ENCODE measurements around the gene PRICKLE1.
"Not testable (repeated sequence)": the region's sequence is repeated elsewhere in the genome, so short reads cannot be mapped to it uniquely, and the experiment has no call there.

Gene PRICKLE1

DNA sequence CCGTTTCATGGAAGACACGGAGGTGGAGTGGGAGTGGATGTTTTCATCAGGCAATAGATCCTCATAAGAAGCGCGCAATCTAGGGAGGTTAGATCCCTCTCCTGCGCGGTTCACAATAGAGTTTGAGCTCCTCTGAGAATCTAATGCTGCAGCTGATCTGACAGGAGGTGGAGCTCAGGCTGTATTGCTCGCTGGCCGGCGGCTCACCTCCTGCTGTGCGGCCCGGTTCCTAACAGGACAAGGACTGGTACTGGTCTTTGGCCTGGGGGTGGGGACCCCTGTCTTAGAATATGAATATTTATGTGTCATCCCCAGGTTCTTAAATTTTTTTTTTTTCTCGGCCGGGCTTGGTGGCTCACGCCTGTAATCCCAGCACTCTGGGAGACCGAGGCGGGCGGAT, 36.7 kb downstream of the PRICKLE1 start:
- no peak for DNase-seq

DNA sequence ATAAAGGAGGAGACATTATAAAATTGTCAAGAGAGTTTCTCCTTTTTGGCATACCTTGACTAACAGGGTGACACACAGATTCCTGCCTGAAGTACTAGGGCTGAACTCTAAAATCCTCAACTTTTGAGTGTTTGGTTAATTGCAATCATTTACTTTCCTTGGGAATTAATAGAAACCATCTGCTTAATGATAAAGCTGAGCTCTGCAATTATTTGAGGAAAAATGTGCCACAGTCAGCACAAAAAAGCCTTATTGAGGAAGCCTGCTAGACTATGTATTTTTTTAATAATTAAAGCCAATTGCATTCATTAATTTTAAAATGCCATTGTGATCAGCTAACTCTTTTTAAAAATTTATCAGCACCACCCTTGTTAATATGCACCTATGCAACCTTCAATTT, 38.7 kb downstream of the PRICKLE1 start:
- no peak for DNase-seq

DNA sequence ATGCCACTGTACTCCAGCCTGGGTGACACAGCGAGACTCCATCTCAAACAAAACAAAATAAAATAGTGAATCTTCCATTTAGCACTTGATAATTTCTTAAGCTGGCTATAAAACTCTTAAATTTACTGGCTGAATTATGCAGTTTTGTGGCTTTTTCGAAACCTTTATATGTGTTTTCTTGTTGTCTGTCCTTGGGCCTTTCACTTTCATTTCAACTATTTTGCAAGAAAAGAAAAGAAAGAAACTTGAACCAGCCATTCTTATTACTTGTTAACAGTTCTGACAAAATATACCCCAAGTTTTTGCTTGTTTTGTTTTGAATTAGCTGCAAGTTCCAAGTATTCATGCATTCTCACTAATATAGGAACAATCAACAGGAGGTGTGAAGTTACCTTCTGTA, 42.8 kb downstream of the PRICKLE1 start:
- no peak for DNase-seq

DNA sequence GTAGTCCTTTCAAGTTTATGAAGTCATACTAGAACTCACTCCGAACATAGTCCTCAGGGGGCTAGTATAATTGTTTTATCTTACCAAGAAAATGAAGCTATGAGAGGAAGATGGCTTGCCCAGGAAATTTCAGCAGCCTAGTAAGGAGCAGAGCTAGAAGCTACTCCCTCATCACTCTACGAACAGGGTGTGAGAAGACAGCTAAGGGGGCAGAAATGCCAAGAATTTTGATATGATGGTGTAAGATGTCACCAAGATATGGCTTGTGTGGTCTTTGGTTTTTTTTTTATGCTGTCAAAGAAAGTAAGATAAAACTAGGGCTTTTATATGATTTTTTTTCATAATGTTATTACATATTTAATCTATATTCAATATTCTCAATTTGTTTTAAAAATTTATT, 47.6 kb downstream of the PRICKLE1 start:
- DNase-seq = no peak

DNA sequence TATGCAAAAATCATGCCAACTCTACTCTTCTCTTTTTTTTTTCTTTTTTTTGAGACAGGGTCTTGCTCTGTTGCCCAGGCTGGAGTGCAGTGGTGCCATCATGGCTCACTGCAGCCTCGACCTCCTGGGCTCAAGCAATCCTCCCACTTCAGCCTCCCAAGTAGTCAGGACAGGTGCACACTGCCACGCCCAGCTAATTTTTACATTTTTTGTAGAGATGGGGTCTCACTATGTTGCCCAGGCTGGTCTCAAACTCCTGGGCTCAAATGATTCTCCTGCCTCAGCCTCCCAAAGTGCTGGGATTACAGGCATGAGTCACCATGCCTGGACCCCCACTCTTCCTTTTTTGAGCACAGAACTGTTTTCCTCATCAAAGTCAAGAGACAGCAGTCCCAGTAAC, 48.2 kb downstream of the PRICKLE1 start:
- DNase-seq = not testable (repeated sequence)

DNA sequence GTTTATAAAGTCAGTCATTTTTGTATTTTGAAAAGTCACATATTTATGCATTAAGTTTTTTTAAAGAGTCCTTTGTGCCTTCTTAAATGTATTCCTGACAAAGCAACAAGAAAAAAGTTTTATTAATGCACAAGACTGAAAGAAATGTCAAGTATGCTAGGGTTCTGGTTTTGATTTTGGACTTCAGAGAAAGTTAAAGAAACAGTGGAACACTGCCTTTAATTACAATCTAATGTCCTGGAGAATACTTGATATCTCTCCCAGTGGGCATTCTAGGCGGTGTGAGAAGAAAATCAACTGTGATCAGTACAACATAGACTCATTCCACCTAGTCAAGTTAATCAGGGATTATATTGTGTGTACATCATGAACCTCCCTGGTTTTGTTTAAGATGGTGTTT, 49.9 kb downstream of the PRICKLE1 start:
- DNase-seq = no peak

DNA sequence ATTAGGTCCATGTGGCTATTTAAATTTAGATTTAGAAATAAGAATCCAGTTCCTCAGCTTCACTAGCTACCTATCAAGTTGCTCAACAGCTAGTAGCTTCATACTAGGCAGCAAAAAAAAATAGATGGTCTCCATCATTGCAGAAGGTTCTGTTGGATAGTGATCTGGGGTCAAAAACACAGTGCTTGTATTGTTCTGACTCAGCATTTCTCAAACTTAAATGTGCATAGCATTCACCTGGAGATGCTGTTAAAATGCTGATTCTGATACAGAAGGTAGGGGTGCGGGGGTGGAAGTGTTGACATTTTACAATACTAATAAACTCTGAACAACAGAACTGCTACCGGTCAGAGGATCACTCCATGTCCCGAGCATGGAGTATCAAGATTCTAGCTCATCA, 51.3 kb downstream of the PRICKLE1 start:
- no peak for DNase-seq

DNA sequence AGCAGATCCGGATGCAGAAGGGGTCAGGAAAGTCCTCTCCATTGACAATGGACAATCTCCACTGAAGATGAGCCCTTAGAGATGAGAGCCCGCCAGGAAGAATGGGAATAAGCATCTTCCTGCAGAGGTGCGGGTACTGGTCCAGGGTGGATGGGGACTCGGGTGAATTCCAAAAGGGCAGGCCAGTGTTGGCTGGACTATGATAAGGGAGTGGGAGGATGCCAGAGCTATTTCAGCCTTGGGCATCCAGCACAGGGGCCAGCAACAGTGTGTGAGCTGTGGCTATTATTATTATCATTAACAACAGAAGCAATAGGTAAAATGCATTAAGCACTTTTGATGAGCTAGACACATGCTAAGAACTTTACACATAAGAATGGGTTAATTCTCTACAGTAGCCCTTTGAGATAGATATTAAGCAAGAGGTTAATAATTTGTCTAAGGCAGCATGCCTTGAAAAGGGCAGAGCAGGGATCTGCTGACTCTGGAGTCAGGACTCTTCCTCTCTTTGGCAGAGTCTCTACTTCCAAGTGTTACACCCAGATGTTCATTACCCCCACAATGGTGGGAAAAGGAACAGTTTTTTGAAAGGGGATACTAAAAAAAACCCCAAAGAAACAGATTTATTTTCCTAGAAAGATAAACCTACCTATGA, 55.2 kb downstream of the PRICKLE1 start:
- DNase-seq = no peak

DNA sequence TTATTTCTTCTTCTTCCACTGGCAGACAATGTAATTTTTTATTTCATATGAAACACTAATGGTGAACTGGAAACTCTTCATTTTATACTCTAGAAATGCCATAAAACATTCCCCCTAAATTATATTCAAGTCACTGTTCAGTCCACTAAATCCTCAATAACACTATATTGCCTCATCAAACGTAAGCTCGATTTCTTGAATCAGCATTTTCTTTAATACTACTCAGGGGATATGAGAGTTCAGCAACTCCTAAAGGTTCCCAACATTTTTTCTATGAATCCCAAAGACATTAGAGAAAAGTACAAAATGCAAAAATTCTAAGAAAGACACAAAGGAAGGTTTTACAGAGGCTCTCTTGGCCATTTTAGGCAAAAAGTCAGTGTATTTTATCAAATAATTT, 59.3 kb downstream of the PRICKLE1 start:
- no peak for DNase-seq

DNA sequence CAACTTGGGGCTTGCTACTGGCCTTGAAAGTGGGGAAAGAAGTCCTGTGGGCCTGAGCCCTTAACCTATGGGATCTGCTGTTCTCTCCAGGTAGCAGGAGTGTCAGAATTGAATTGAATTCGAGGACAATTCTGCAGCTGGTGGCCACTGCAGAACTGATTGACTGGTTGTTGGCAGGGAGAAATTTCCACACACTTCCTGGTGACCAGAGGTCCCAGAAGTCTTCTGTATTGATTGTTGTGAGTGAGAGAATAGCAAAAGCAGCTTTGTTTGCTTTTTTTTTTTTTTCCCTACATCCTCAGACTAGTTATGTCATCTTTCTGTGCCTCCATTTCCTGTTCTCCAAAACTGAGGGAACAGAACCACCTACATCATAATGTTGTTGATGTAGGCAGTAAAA, 64.1 kb downstream of the PRICKLE1 start:
- no peak for DNase-seq

DNA sequence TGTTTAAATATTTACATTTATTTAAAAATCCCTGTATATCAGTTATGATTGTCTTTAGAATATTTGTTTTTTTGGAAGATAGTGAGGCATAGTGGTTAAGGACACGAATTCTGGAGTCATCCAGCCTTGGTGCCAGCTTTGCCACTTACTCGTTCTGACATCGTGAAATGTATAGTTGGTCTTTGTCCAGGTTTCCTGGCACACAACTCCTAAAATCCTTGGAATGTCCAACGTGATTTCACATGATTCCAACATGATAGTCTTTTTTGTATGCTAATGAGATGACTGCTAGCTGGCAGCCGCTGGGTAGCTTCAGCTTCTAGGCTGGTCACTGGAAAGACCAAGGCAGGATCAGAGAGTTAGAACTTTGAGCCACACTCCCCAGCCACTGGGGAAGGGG, 64.8 kb downstream of the PRICKLE1 start:
- no peak for DNase-seq

DNA sequence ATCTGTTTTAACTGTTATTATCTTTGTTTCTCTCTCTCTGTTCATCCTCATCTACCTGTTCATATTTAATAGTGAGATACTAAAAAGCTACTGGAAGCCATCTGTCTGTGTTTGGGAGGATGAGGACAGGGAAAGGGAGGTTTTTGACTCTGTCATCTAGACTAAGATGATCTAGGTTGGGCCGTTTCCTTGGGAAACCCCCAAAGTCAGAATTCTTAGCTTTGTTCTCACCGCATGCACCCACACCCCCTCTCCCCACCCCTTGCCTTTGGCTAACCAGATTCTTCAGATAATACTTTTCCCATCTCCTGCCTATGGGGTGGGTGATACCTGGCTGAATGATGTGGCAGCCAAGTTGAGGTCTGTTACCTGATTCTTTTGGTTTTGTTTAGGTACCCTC, 73.0 kb downstream of the PRICKLE1 start:
- no peak for DNase-seq

DNA sequence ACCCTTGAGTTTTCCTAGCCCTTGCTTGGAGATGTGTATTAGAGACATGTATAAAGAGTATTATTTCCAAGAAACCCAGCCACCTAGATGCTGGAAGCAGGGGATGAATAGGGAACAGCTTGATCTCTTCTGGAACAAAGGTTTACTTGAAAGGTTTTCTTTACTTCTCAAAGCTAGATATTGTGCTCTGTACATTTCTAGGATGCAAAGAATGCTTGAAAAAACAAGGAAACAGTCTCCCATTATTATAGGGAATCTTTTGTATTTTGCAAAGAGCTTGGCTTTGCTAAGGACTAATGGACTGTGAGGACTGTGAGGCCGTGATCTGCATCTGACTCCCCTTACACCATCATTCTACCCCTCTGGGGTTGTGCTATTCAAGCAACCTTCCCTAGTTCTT, 77.9 kb downstream of the PRICKLE1 start:
- no peak for DNase-seq

DNA sequence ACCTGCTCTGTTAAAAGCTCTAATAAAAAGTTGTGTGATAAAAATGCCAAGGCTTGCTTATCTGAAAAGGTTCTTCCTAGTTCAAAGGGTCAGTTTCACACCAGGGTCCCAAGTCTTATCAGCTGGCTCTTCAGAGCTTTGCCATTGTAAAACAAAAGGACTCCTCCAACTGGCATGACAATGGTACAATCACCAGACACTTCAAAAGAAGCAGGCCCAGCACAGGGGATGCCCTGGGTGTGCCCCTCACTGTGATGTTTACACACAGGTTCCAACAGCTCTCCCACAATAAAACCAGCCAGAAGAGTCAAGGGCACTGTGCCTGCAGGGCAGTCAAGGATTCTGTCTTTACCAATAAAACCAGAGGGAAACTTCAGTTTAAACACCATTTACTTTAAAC, 78.7 kb downstream of the PRICKLE1 start:
- DNase-seq = no peak

DNA sequence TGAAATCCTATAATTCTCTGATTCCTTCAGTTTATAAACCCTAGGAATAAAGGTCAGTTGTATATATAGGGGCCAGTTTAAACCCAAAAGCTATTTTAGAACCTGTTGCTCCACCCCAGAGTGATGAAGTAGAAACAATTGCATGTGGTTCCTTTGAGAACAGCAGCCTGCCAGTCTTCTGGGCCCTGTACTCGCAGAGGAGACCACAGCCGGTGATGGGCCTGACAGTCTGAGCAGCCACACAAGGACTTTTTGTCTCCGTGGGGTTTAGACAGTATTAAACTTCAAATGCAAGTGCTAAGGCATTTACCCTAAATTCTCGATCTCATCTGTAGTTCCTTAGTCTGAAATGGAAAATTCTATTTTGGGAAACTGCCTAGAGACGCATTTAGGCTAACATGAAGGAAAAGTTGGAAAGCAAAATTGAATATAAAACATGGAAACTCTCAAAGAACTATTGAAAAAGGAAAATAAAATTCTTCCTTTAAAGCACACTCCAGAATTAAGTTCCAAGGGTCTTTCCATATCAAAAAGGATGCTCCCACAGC, 80.6 kb downstream of the PRICKLE1 start:
- DNase-seq = no peak

DNA sequence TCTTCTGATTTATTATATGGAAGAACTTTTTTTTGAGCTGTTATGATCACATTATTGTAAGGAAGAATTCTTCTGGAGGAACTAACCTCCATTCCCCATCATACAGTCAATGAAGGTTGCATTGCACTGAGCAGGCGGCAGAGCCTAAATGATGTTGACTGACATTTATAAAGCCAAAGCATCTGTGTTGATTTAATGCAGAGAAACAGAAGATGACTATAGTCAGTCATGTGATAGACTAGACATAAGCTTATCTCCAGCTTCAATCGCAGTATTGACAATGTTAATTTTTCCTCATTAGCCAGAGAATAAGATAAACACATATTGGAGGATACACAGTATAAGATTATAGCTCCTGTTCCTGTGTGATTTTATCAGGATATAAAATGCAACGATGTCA, 82.0 kb downstream of the PRICKLE1 start:
- no peak for DNase-seq

DNA sequence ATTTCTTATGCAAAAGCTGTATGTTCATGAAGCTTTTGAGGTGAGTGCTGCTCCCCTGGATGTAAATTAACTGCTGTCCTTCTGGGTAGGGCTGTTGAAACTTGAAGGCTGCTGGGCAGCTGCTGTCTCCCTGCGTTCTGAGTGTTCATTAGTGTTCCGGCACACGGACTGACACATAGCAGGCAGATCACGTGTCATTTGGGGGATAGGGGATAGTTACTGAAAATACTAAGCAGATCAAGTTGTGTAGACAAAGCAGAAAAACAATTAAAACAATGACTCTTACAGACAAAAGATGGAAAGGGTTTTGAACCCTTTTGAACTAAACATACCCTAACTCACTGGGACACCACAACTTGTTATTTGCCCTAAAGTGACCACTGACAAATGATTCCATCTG, 82.5 kb downstream of the PRICKLE1 start:
- DNase-seq = no peak

DNA sequence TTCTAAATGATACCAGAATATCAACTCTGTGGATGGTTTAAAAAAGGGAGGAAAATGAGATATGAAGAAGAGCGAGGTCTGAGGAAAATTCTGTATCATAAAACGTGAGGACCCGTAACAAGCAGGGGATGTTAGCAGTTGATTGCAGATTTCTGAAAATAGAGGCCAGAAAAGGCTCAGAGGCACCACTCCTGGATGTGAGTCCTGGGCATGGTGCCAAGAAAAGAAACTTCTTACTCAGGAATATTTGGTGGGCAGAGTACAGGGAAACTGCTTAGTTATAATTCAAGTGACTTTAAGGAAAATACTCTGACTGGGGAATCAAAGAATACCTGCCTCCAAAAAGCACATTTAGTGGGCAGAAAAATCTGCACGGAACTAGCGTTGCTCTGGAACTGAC, 85.5 kb downstream of the PRICKLE1 start:
- no peak for DNase-seq

DNA sequence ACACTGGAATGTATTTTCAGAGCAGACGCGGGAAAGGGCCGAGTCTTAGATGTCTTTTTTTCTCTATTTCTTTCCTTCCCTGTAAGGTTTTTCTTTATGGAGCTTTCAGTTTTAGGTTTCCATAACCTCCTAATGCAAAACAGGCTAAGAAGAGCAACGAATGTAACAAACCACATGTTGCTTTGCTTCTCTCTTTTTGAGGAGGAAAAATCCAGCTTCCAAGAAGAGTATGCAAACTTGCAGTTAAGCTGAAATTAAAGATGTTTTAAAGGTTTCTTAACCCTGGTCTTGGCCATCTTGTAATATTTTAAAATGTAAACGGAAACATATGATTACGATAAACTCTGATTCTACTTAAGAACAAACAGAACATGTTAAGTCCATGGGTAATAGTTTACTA, 86.9 kb downstream of the PRICKLE1 start:
- DNase-seq = no peak

DNA sequence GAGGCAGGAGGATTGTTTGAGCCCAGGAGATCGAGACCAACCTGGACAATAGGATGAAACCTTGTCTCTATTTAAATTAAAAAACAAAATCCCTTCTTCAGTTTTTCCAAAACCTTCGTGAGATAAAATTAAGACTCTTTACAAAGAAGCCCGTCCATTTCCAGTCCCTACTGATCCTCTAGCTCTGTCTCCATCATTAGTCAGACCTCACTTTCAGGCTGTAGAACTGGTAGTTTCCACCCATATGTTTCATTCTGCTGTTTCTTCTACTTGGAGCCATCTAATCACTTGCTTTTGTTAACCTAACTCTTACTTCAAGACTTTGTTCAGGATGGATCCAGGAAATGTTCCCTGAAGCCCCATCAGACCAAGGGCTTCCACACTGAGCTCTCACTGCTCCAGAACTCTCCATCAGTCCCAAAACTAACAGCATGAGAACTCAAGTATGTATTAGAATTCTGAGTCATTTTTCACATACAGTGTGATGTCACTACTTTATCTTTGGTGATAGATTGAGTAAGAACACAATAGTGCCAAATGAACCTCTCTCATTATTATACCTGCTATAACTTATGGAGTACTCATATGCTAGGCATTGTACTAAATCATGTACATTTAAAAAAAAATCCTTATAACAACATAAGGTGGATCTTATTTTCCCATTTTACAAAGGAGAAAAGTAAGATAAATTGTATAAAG, 90.8 kb downstream of the PRICKLE1 start:
- no peak for DNase-seq

DNA sequence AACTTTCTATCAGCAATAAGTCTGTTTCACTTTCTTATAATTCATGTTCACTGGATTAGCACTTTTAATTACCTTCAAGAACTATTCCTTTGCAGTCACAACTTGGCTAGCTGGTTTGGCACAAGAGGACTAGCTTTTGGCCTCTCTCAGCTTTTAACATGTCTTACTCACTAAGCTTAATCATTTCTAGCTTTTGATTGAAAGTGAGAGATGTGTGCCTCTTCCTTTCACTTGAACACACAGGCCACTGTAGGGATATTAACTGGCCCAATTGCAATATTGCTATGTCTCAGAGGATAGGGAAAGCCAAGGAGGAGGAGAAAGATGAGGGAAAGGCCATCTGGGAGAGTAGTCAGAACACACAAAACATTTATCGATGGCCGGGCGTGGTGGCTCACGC, 92.7 kb downstream of the PRICKLE1 start:
- no peak for DNase-seq

DNA sequence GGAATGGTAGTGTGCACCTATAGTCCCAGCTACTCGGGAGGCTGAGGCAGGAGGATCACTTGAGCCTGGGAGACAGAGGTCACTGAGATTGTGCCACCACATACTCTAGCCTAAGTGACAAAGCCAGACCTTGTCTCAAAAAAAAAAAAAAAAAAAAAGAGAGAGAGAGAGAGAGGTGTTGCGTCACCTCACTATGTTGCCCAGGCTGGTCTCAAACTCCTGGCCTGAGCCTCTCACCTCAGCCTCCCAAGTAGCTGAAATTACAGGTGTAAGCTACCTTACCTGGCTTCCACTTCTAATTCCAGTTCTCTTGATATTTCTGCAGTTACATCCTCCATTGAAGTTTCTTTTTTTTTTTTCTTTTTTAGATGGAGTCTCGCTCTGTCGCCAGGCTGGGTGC, 94.3 kb downstream of the PRICKLE1 start:
- DNase-seq = no peak

DNA sequence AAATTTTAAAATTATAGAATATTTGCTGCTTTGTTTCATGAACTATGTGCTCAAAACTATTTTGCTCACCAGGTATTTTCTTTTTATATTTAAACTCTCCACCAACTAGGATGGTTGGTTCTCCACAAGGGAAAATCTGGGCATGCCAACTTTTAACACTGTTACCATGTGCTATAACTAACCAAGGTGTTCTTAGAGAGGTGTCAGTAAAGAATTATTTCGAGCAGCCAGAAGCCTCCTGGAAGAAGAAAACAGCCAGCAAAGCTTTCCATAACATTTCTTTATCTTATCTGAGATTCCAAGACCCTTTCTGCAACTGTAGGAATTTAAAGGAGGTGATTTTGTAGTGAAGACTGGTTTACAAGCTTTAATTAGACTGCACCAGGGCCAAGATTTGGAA, 97.3 kb downstream of the PRICKLE1 start:
- DNase-seq = no peak

DNA sequence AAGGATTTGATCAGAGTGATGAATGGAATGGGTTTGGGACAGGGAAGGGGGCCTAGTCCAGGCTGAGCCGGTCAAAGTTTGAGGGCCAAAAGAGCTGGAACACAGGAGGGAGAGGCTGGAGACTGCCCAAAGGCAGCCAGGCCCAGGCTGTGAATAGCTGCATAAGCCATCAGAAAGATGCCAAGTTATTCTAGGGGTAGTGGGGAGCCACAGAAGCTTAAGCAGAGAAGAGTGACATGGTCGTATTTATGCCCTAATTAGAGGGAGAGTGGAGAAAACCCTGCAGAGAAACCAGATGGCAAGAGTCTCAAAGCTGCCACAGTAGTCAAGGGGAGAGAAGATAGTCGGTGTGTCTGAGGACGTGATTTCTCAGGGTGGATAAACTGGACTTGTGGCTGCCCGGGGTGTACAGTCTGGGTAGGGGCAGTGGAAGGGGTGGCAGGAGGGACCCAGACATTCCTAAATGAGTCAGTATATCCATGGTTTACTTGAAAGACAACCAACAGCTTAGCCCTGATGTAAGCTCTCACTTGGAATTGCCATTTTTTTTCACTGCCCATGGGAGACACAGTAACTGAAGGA, 99.2 kb downstream of the PRICKLE1 start:
- no peak for DNase-seq

DNA sequence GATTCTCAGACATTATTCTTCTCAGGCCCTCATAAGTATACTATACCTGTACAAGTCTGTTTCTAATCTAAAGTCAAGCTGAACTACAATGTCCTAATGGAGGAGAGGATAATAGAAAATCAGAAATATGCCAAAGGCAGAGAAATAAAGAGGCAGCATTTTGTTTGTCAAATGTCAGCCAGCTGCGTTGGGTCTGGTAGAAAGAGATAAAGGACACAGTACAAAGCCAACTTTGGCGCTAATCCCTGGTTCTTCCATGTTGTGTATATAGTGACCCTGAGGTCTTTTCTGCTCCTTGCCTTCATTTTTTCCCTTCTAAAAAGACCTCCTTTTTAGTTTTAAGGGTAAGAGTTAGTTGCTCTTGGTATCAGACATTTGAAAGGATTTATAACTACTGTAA, 103.1 kb downstream of the PRICKLE1 start:
- no peak for DNase-seq

Data from NCI-H526 treated with DMSO at 0.1 percent for 48 hours (cell line).